Mucosa of gallbladder (tissue), 1 donor: ENCODE results near the gene YIF1B. TPM values are rescaled to one million over a fixed set of nuclear protein-coding genes. Genes with fewer than 3 reads are reported as not detected.

Source experiments
- DNase-seq: peaks from one replicate; pipeline ENCODE4 v3.0.0-alpha.2; 2020; ENCODE audit warnings: low spot score
- total RNA-seq: library from RNA; stranded (reverse); gene quantifications from one replicate; pipeline ENCODE4 v1.2.1, GENCODE V29; 2021
- donor health status: DM: no; HTN: no; CAD: no.

YIF1B gene
- total RNA-seq, 1 donor from 2014 or later = 31.6 TPM

- peak; percentile 97 for DNase-seq
Measured at GRCh38 chr19:38335949-38336637, 20.3 kb upstream of the YIF1B start.

GRCh38 chr19:38333245-38333644 is 17.5 kb upstream of the YIF1B start:
- DNase-seq = no peak

GRCh38 chr19:38331728-38332127 is 16.0 kb upstream of the YIF1B start:
- no peak for DNase-seq

- DNase-seq = no peak
Measured at GRCh38 chr19:38329651-38330050, 13.9 kb upstream of the YIF1B start.

- DNase-seq = no peak
Measured at GRCh38 chr19:38326591-38326990, 10.8 kb upstream of the YIF1B start.

- no peak for DNase-seq
Measured at GRCh38 chr19:38324431-38324830, 8.7 kb upstream of the YIF1B start.

GRCh38 chr19:38323291-38323690 is 7.5 kb upstream of the YIF1B start:
- DNase-seq = no peak

- DNase-seq = peak; percentile 73
Measured at GRCh38 chr19:38321646-38322196, 6.0 kb upstream of the YIF1B start.

GRCh38 chr19:38320969-38321339 is 5.2 kb upstream of the YIF1B start:
- no peak for DNase-seq

GRCh38 chr19:38319421-38320258 is 3.9 kb upstream of the YIF1B start, which contains the start of gene KCNK6:
Gene KCNK6 (plus strand): TSS chr19:38319845. CDS start chr19:38319951, 106 bp downstream.
- DNase-seq = peak; percentile 51

GRCh38 chr19:38318660-38319059 is 2.9 kb upstream of the YIF1B start:
- no peak for DNase-seq

- DNase-seq = no peak
Measured at GRCh38 chr19:38317104-38317612, 1.4 kb upstream of the YIF1B start.

- no peak for DNase-seq
Measured at GRCh38 chr19:38316477-38317067, 825 bp upstream of the YIF1B start.

GRCh38 chr19:38310986-38311385 is 4.8 kb downstream of the YIF1B start:
- DNase-seq = no peak

GRCh38 chr19:38310279-38310670 is 5.5 kb downstream of the YIF1B start:
- DNase-seq = no peak

- no peak for DNase-seq
Measured at GRCh38 chr19:38309615-38310278, 6.0 kb downstream of the YIF1B start.

- DNase-seq = no peak
Measured at GRCh38 chr19:38308926-38309614, 6.7 kb downstream of the YIF1B start.

GRCh38 chr19:38308006-38308766 is 7.6 kb downstream of the YIF1B start:
- DNase-seq = no peak

GRCh38 chr19:38307597-38307996 is 8.2 kb downstream of the YIF1B start:
- no peak for DNase-seq

GRCh38 chr19:38307076-38307475 is 8.7 kb downstream of the YIF1B start:
- DNase-seq = no peak
